ENCODE data around the gene AGAP2.
"Not testable (repeated sequence)": the region's sequence is repeated elsewhere in the genome, so short reads cannot be mapped to it uniquely, and the experiment has no call there.

The AGAP2 gene

DNA sequence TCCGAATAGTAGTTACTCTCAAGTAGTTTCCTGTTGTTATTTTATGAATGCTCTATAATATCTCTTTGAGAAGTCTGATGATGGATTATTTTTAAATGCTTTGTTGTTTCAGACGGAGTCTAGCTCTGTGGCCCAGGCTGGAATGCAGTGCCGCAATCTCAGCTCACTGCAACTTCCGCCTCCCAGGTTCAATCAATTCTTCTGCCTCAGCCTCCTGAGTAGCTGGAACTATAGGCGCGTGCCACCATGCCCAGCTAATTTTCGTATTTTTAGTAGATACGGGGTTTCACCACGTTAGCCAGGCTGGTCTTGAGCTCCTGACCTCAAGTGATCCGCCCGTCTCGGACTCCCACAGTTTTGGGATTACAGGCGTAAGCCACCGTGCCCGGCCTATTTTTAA is 46.0 kb downstream of the AGAP2 start:
- DNase-seq, result no peak

DNA sequence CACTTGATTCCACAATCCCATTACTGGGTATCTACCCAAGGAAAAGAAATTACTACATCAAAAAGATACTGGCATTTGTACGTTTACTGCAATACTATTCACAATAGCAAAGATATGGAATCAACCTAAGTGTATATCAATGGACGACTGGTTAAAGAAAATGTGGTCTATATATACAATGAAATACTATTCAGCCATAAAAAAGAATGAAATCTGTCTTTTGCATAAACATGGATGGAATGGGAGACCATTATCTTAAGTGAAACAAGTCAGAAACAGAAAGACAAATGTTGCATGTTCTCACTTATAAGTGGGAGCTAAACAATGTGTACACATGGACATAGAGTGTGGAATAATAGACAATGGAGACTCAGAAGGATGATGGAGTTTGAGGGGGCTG is 49.6 kb downstream of the AGAP2 start:
- DNase-seq, result no peak

DNA sequence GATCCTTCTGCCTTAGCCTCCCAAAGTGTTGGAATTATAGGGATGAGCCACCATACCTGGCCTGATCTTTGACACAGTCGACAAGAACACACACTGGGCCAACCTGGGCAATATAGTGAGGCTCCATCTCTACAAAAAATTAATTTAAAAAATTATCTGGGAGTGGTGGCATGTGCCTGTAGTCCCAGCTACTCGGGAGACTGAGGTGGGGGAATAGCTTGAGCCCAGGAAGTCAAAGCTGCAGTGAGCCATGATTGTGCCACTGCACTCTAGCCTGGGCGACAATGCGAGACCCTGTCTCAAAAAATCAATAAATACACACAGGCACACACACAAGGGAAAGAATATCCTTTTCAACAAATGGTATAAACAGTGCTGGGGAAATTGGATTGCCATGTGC is 50.7 kb downstream of the AGAP2 start:
- no peak for DNase-seq

DNA sequence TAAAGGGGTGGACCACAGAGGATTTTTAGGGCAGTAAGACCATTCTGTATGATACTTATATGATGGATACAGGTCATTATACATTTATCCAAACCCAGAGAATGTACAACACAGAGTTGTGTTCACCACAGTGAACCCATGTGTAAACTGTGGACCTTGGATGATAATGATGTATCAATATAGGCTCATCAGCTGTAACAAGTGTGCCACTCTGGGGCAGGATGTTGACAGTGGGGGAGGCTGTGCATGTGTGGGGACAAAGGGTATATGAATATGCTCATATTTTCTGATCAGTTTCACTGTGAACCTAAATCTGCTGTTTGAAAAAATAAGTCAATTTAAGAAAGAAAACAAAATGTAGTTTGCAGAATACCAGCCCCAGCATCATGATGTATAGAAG is 58.8 kb downstream of the AGAP2 start:
- DNase-seq, result no peak

DNA sequence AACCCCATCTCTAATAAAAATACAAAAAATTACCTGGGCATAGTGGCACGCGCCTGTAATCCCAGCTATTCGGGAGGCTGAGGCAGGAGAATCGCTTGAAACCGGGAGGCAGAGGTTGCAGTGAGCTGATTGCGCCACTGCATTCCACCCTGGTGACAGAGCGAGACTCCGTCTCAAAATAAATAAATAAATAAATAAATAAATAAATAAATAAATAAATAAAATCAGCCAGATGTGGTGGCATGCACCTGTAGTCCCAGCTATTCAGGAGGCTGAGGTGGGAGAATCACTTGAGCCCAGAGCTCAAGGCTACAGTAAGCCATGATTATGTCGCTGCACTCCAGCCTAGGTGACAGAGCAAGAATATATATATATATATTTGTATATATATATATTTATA is 60.6 kb downstream of the AGAP2 start:
- not testable (repeated sequence) for DNase-seq

DNA sequence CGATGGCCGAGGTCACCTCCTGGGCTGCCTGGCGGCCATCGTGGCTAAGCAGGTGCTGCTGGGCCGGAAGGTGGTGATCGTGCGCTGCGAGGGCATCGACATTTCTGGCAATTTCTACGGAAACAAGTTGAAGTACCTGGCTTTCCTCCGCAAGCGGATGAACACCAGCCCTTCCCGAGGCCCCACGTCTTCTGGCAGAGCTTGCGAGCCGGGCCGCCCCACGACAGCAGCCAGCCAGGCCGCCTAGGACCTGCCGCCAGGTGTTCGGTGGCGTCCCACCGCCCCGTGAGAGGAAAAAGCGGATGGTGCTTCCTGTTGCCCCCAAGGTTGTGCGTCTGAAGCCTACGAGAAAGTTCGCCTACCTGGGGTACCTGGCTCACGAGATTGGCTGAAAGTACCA is 63.9 kb downstream of the AGAP2 start:
- no peak for DNase-seq

Measured in NCI-H187 treated with DMSO at 0.1 percent for 48 hours (cell line).